SKM-1 treated with dmso at 0.1 percent for 144 hours (cell line): ENCODE measurements around the gene JAKMIP3.
"Not testable (repeated sequence)": the region's sequence is repeated elsewhere in the genome, so short reads cannot be mapped to it uniquely, and the experiment has no call there.

ENCODE experiments used
- DNase-seq: peaks from one replicate; lab custom pipeline; 2025; ENCODE audit not compliant: unreplicated experiment; lab: John Stamatoyannopoulos, UW

JAKMIP3 gene

GRCh38 chr10:132064082-132064755 lies 1.5 kb upstream of the JAKMIP3 start:
- DNase-seq, result no peak

GRCh38 chr10:132064771-132065437 lies 842 bp upstream of the JAKMIP3 start:
- DNase-seq, result no peak

GRCh38 chr10:132066186-132066585 lies 440 bp downstream of the JAKMIP3 start:
- no peak for DNase-seq

GRCh38 chr10:132066812-132067211 lies 1.1 kb downstream of the JAKMIP3 start:
- no peak for DNase-seq

- no peak for DNase-seq
These were observed 2.8 kb downstream of the JAKMIP3 start for GRCh38 chr10:132068431-132069121.

GRCh38 chr10:132069122-132069848 lies 3.5 kb downstream of the JAKMIP3 start:
- no peak for DNase-seq

GRCh38 chr10:132069849-132070182 lies 4.1 kb downstream of the JAKMIP3 start:
- DNase-seq, result no peak

GRCh38 chr10:132070724-132071123 lies 5.0 kb downstream of the JAKMIP3 start:
- no peak for DNase-seq

GRCh38 chr10:132071667-132072066 lies 5.9 kb downstream of the JAKMIP3 start:
- no peak for DNase-seq

- DNase-seq, result no peak
These were observed 10.3 kb downstream of the JAKMIP3 start for GRCh38 chr10:132075909-132076577.

GRCh38 chr10:132076578-132077081 lies 10.9 kb downstream of the JAKMIP3 start:
- no peak for DNase-seq

GRCh38 chr10:132077091-132077490 lies 11.3 kb downstream of the JAKMIP3 start:
- no peak for DNase-seq

- DNase-seq, result no peak
These were observed 13.1 kb downstream of the JAKMIP3 start for GRCh38 chr10:132078746-132079345.

GRCh38 chr10:132084384-132084783 lies 18.6 kb downstream of the JAKMIP3 start:
- not testable (repeated sequence) for DNase-seq

- not testable (repeated sequence) for DNase-seq
These were observed 27.5 kb downstream of the JAKMIP3 start for GRCh38 chr10:132093236-132093635.

GRCh38 chr10:132094581-132095234 lies 29.0 kb downstream of the JAKMIP3 start:
- no peak for DNase-seq

- DNase-seq, result no peak
These were observed 29.8 kb downstream of the JAKMIP3 start for GRCh38 chr10:132095403-132096113.

GRCh38 chr10:132096223-132096622 lies 30.5 kb downstream of the JAKMIP3 start:
- no peak for DNase-seq

- no peak for DNase-seq
These were observed 31.2 kb downstream of the JAKMIP3 start for GRCh38 chr10:132096863-132097478.
